EL (cell line): ENCODE data around the gene EHD3.
"Not testable (repeated sequence)": the region's sequence is repeated elsewhere in the genome, so short reads cannot be mapped to it uniquely, and the experiment has no call there.

Experiments used
- DNase-seq: peaks from one replicate; pipeline ENCODE4 v3.0.0-alpha.2; 2016

EHD3 gene

GRCh38 chr2:31256611-31257382 lies 22.8 kb downstream of the EHD3 start:
- DNase-seq, result no peak

- DNase-seq, result no peak
Measured at GRCh38 chr2:31258351-31258750, 24.4 kb downstream of the EHD3 start.

- DNase-seq, result no peak
Measured at GRCh38 chr2:31259075-31259474, 25.1 kb downstream of the EHD3 start.

- no peak for DNase-seq
Measured at GRCh38 chr2:31260870-31261269, 26.9 kb downstream of the EHD3 start.

- DNase-seq, result no peak
Measured at GRCh38 chr2:31263636-31264190, 29.8 kb downstream of the EHD3 start.

GRCh38 chr2:31265234-31265633 lies 31.3 kb downstream of the EHD3 start:
- no peak for DNase-seq

- DNase-seq, result no peak
Measured at GRCh38 chr2:31266804-31267203, 32.9 kb downstream of the EHD3 start.

- DNase-seq, result no peak
Measured at GRCh38 chr2:31267437-31268120, 33.6 kb downstream of the EHD3 start.

- no peak for DNase-seq
Measured at GRCh38 chr2:31268344-31268743, 34.4 kb downstream of the EHD3 start.

GRCh38 chr2:31269087-31269486 lies 35.1 kb downstream of the EHD3 start:
- DNase-seq, result peak; percentile 55

- peak; percentile 80 for DNase-seq
Measured at GRCh38 chr2:31270131-31270530, 36.2 kb downstream of the EHD3 start.

- peak; percentile 55 for DNase-seq
Measured at GRCh38 chr2:31270822-31271231, 36.9 kb downstream of the EHD3 start.

- peak; percentile 39 for DNase-seq
Measured at GRCh38 chr2:31271851-31272267, 37.9 kb downstream of the EHD3 start.

- DNase-seq, result no peak
Measured at GRCh38 chr2:31274401-31275075, 40.6 kb downstream of the EHD3 start.

- DNase-seq, result no peak
Measured at GRCh38 chr2:31275976-31276375, 42.0 kb downstream of the EHD3 start.

GRCh38 chr2:31277621-31278020 lies 43.7 kb downstream of the EHD3 start:
- no peak for DNase-seq

- DNase-seq, result no peak
Measured at GRCh38 chr2:31282634-31283033, 48.7 kb downstream of the EHD3 start.

- DNase-seq, result not testable (repeated sequence)
Measured at GRCh38 chr2:31283193-31283919, 49.4 kb downstream of the EHD3 start.

- no peak for DNase-seq
Measured at GRCh38 chr2:31284107-31284506, 50.2 kb downstream of the EHD3 start.

GRCh38 chr2:31286230-31286629 lies 52.3 kb downstream of the EHD3 start:
- no peak for DNase-seq

- peak; percentile 73 for DNase-seq
Measured at GRCh38 chr2:31286961-31287550, 53.1 kb downstream of the EHD3 start.

- DNase-seq, result peak; percentile 74
Measured at GRCh38 chr2:31287654-31288053, 53.7 kb downstream of the EHD3 start.
